Measurements from ENCODE around the gene SLC39A10. TPM values are rescaled to one million over a fixed set of nuclear protein-coding genes. Genes with fewer than 3 reads are reported as not detected.

The SLC39A10 gene
- polyA plus RNA-seq, 1 of the 3 experiments (the other 2 are of a cell fraction), result 12.3 TPM

DNA sequence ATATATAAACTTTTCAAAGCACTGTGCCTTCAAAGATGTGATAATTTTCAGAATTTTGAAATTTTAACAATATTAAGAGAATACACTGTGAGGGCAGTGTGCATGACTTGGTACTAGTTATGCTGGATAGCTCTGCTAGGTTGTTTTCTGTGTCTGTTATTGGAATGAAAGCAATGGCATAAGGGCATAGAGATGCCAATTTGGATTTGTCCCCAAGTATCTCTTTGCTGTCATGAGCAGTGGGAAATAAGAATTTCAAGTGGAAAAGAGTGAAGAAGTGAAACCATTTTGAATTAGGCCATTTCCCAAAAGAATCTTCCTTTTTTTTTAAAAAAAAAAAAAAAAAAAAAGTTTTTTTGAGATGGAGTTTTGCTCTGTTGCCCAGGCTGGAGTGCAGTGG lies 76.8 kb downstream of the SLC39A10 start (continued):
- TF ChIP-seq, protein P1, sequence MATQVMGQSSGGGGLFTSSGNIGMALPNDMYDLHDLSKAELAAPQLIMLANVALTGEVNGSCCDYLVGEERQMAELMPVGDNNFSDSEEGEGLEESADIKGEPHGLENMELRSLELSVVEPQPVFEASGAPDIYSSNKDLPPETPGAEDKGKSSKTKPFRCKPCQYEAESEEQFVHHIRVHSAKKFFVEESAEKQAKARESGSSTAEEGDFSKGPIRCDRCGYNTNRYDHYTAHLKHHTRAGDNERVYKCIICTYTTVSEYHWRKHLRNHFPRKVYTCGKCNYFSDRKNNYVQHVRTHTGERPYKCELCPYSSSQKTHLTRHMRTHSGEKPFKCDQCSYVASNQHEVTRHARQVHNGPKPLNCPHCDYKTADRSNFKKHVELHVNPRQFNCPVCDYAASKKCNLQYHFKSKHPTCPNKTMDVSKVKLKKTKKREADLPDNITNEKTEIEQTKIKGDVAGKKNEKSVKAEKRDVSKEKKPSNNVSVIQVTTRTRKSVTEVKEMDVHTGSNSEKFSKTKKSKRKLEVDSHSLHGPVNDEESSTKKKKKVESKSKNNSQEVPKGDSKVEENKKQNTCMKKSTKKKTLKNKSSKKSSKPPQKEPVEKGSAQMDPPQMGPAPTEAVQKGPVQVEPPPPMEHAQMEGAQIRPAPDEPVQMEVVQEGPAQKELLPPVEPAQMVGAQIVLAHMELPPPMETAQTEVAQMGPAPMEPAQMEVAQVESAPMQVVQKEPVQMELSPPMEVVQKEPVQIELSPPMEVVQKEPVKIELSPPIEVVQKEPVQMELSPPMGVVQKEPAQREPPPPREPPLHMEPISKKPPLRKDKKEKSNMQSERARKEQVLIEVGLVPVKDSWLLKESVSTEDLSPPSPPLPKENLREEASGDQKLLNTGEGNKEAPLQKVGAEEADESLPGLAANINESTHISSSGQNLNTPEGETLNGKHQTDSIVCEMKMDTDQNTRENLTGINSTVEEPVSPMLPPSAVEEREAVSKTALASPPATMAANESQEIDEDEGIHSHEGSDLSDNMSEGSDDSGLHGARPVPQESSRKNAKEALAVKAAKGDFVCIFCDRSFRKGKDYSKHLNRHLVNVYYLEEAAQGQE (IDR thresholded peaks at IDR 0.05; ENCODE audit: low read depth, low read length), result no peak
- TF ChIP-seq FOSL2 (IDR thresholded peaks at IDR 0.05; ENCODE audit: borderline replicate concordance, low read depth) (no peak), CHD2 (IDR thresholded peaks at IDR 0.05; ENCODE audit: low read length, partially characterized antibody) (no peak), RFX5 (IDR thresholded peaks at IDR 0.05; ENCODE audit: low read length) (no peak), FOXM1 (IDR thresholded peaks at IDR 0.05; ENCODE audit: low read depth) (no peak), GATA2 (CRISPR knock-in tag; IDR thresholded peaks at IDR 0.05) (no peak), MXI1 (IDR thresholded peaks at IDR 0.05; ENCODE audit: low read depth, low read length) (no peak), NFIC (IDR thresholded peaks at IDR 0.05; ENCODE audit: borderline replicate concordance) (no peak)

DNA sequence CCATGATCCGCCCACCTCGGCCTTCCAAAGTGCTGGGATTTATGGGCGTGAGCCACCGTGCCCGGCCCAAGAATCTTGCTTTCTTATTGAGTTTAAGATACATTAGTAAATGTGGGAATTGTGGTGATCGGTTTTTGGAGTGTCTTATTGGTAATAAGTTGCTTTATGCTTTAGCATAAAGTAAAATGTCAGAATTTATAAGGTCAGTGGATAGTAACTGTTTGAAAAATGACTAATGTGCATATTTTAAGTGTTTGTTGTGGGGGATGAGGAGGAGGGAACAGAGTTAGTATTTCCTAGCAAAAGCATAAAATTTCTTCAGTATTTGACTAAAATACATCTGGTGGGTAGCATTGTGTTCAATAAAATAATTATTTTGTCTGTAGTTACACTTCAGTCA lies 77.4 kb downstream of the SLC39A10 start:
- peaks cover 16% of the 10 kb centered on the region for H3F3A ChIP-seq (replicated peaks; ENCODE audit: insufficient read depth)
- 0 out of 2 replicates have a peak overlapping the region, but pooled peaks have one; percentile 12 for H3K4me2 ChIP-seq
- TF ChIP-seq TCF12 (IDR thresholded peaks at IDR 0.05), result no peak
- TF ChIP-seq, protein P2, sequence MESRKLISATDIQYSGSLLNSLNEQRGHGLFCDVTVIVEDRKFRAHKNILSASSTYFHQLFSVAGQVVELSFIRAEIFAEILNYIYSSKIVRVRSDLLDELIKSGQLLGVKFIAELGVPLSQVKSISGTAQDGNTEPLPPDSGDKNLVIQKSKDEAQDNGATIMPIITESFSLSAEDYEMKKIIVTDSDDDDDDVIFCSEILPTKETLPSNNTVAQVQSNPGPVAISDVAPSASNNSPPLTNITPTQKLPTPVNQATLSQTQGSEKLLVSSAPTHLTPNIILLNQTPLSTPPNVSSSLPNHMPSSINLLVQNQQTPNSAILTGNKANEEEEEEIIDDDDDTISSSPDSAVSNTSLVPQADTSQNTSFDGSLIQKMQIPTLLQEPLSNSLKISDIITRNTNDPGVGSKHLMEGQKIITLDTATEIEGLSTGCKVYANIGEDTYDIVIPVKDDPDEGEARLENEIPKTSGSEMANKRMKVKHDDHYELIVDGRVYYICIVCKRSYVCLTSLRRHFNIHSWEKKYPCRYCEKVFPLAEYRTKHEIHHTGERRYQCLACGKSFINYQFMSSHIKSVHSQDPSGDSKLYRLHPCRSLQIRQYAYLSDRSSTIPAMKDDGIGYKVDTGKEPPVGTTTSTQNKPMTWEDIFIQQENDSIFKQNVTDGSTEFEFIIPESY (IDR thresholded peaks at IDR 0.05; ENCODE audit: borderline replicate concordance, low read depth), result no peak
- TF ChIP-seq, protein P3, sequence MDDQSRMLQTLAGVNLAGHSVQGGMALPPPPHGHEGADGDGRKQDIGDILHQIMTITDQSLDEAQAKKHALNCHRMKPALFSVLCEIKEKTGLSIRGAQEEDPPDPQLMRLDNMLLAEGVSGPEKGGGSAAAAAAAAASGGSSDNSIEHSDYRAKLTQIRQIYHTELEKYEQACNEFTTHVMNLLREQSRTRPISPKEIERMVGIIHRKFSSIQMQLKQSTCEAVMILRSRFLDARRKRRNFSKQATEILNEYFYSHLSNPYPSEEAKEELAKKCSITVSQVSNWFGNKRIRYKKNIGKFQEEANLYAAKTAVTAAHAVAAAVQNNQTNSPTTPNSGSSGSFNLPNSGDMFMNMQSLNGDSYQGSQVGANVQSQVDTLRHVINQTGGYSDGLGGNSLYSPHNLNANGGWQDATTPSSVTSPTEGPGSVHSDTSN (IDR thresholded peaks at IDR 0.05), result peak; percentile 23; the same call in 1 of the 2 replicates
- TF ChIP-seq, protein P4, sequence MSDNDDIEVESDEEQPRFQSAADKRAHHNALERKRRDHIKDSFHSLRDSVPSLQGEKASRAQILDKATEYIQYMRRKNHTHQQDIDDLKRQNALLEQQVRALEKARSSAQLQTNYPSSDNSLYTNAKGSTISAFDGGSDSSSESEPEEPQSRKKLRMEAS (IDR thresholded peaks at IDR 0.05; ENCODE audit: low read depth), result no peak
- ChIA-PET CTCF (no interaction called here), POLR2A (no interaction called here)
- H3K27me3 ChIP-seq (ENCODE audit: insufficient read depth), result no peaks in the 10 kb centered on the region
- H3K4me3 ChIP-seq (ENCODE audit: low read depth in 2 of 2, low read length in 1 of 2), result no peak overlapping the region
- no peak overlapping the region for H3K27ac ChIP-seq (ENCODE audit: low read depth in 2 of 2, low read length in 1 of 2)
- no peak overlapping the region for H3K9ac ChIP-seq
- H3K79me2 ChIP-seq (ENCODE audit: insufficient read depth), result no peaks in the 10 kb centered on the region
- WGBS (ENCODE audit: low lambda C conversion rate), result 94% methylated on average over 6 of the region's 6 CpGs
- H3K36me3 ChIP-seq (replicated peaks in 1 of 2; ENCODE audit: control insufficient read depth in 1 of 2, insufficient read depth in 2 of 2, low read length in 1 of 2), result peaks cover 19 to 21% of the 10 kb centered on the region in 2 experiments
- H3K9me3 ChIP-seq, result no peaks in the 10 kb centered on the region
- H3K4me1 ChIP-seq (ENCODE audit: control insufficient read depth in 1 of 2, insufficient read depth in 2 of 2, low read depth in 1 of 2, low read length in 1 of 2), result peaks cover 3 to 6% of the 10 kb centered on the region in 2 experiments; a peak in 2 of 4 replicates
- H3K9me2 ChIP-seq, result no peaks in the 10 kb centered on the region
- H2AFZ ChIP-seq (ENCODE audit: low read depth), result no peak overlapping the region
- no peaks in the 10 kb centered on the region for H4K20me1 ChIP-seq (ENCODE audit: insufficient read depth)
- DNase-seq, result no peak
